Calu3 (cell line): ENCODE data around the gene TMC1. TPM values are rescaled to one million over a fixed set of nuclear protein-coding genes. Genes with fewer than 3 reads are reported as not detected.

Experiments used
- BruUV-seq: library from RNA; stranded (reverse); fragments of 400-500 nt; replicated peaks from 2 replicates; lab custom pipeline; 2021; lab: Mats Ljungman, UMichigan
- CTCF ChIA-PET: fragments of 300-600 bp; sonication (Branson Sonifier 250); formaldehyde crosslinking; loops from one replicate; lab custom pipeline; 2022; ENCODE audit warnings: antibody characterized with exemption; lab: Charles Lee
- DNase-seq: peaks from one replicate; pipeline ENCODE4 v3.0.0; 2022
- H3K27ac Mint-ChIP-seq: one replicate; pipeline ENCODE4 v1.8.0; 2022; ENCODE audit warnings: mixed read lengths; ENCODE audit not compliant: unreplicated experiment
- H3K27me3 Mint-ChIP-seq: one replicate; pipeline ENCODE4 v1.8.0; 2022; ENCODE audit warnings: mixed read lengths; ENCODE audit not compliant: unreplicated experiment
- H3K36me3 Mint-ChIP-seq: one replicate; pipeline ENCODE4 v1.8.0; 2022; ENCODE audit warnings: mild to moderate bottlenecking, moderate library complexity, mixed read lengths; ENCODE audit not compliant: insufficient read depth, unreplicated experiment
- H3K4me1 Mint-ChIP-seq: one replicate; pipeline ENCODE4 v1.8.0; 2022; ENCODE audit warnings: mild to moderate bottlenecking, low read depth, mixed read lengths; ENCODE audit not compliant: unreplicated experiment
- H3K4me3 Mint-ChIP-seq: one replicate; pipeline ENCODE4 v1.8.0; 2022; ENCODE audit warnings: mild to moderate bottlenecking, low read depth, moderate library complexity, mixed read lengths; ENCODE audit not compliant: unreplicated experiment
- H3K9me3 Mint-ChIP-seq: one replicate; pipeline ENCODE4 v1.8.0; 2022; ENCODE audit warnings: low read depth, mixed read lengths; ENCODE audit not compliant: unreplicated experiment
- CTCF ChIP-seq: fragments of 200-600 bp; IDR thresholded peaks from one replicate; pipeline ENCODE4 v1.8.0; 2022; ENCODE audit warnings: antibody characterized with exemption; ENCODE audit not compliant: unreplicated experiment
- intact Hi-C: fragments of 100-400 bp; cut with micrococcal nuclease; formaldehyde crosslinking; loops from one replicate; pipeline ENCODE4 v1.10.0; 2022; ENCODE audit not compliant: unreplicated experiment
- total RNA-seq: library from RNA; stranded (reverse); gene quantifications from 2 replicates; pipeline ENCODE4 v1.2.3, GENCODE V29; 2022

TMC1 gene
- total RNA-seq, 1 experiment from 2014 or later, result not detected

- Mint-ChIP-seq H3K4me1 (peaks cover 11% of the 10 kb centered on the region), H3K27me3 (no peaks in the 10 kb centered on the region), H3K27ac (no peak overlapping the region), H3K9me3 (no peaks in the 10 kb centered on the region), H3K4me3 (no peak overlapping the region), H3K36me3 (no peaks in the 10 kb centered on the region)
- intact Hi-C loops, result no loop called here
- DNase-seq, result no peak
- TF ChIP-seq CTCF, result no peak
- CTCF ChIA-PET, result no interaction called here
- no TSS peak for BruUV-seq
Measured at GRCh38 chr9:72596451-72597180, 75.2 kb downstream of the TMC1 start.

DNA sequence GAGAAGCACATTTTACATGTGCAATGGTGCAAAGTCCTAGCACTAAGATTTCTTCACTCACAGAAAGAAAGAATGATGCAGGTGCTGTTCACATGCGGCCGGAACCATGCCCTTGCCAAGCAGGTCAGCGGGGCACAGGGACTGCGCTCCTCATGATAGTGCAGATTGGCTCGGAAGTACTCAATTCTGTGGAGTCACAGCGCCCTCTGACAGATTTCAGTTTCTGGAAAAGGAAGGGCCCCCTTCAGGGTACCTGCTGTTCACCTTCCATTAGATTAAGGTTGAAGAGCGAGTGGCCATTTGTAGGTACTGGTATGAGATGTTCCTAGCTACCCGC lies 75.7 kb downstream of the TMC1 start:
- Mint-ChIP-seq H3K27ac (no peak overlapping the region), H3K4me1 (peaks cover 9% of the 10 kb centered on the region), H3K9me3 (no peaks in the 10 kb centered on the region), H3K4me3 (no peak overlapping the region), H3K27me3 (no peaks in the 10 kb centered on the region), H3K36me3 (no peaks in the 10 kb centered on the region)
- CTCF ChIA-PET, result no interaction called here
- intact Hi-C loops, result no loop called here
- DNase-seq, result no peak
- no TSS peak for BruUV-seq
- TF ChIP-seq CTCF, result no peak

GRCh38 chr9:72597601-72598000 lies 76.2 kb downstream of the TMC1 start:
- Mint-ChIP-seq H3K27ac (no peak overlapping the region), H3K4me1 (peaks cover 4% of the 10 kb centered on the region), H3K4me3 (no peak overlapping the region), H3K27me3 (no peaks in the 10 kb centered on the region), H3K36me3 (no peaks in the 10 kb centered on the region), H3K9me3 (no peaks in the 10 kb centered on the region)
- intact Hi-C loops, result no loop called here
- CTCF ChIA-PET, result no interaction called here
- no peak for DNase-seq
- BruUV-seq, result no TSS peak
- TF ChIP-seq CTCF, result no peak

GRCh38 chr9:72598639-72599038 lies 77.2 kb downstream of the TMC1 start:
- intact Hi-C loops, result no loop called here
- no peaks in the 10 kb centered on the region for H3K9me3 Mint-ChIP-seq
- BruUV-seq, result no TSS peak
- no peak for DNase-seq
- CTCF ChIA-PET, result no interaction called here
- H3K4me3 Mint-ChIP-seq, result no peak overlapping the region
- H3K4me1 Mint-ChIP-seq, result no peaks in the 10 kb centered on the region
- H3K27me3 Mint-ChIP-seq, result no peaks in the 10 kb centered on the region
- no peaks in the 10 kb centered on the region for H3K36me3 Mint-ChIP-seq
- no peak for TF ChIP-seq CTCF
- no peak overlapping the region for H3K27ac Mint-ChIP-seq
